SK-N-MC (cell line): Measurements from ENCODE around the gene WDR7.

ENCODE experiments used
- DNase-seq: peaks from one replicate; pipeline ENCODE4 v3.0.0-alpha.2; 2011; ENCODE audit warnings: low read depth, low spot score
- H3K27ac ChIP-seq: fragments of 200-600 bp; sonication (generic); 2 replicates; pipeline ENCODE4 v1.5.1; 2016; ENCODE audit warnings: mixed run types
- H3K36me3 ChIP-seq: fragments of 200-600 bp; sonication (generic); 2 replicates; pipeline ENCODE4 v1.6.1; 2017; ENCODE audit warnings: antibody characterized with exemption, low read length, mixed read lengths; ENCODE audit not compliant: insufficient read depth
- H3K4me3 ChIP-seq: fragments of 200-600 bp; sonication (generic); 2 replicates; pipeline ENCODE4 v1.5.1; 2016
- H3K9ac ChIP-seq: fragments of 200-600 bp; sonication (generic); 2 replicates; pipeline ENCODE4 v1.8.0; 2017; ENCODE audit warnings: mixed run types, mixed read lengths; ENCODE audit not compliant: insufficient read length
- H3K9me3 ChIP-seq: fragments of 200-600 bp; sonication (generic); 2 replicates; pipeline ENCODE4 v1.6.1; 2017; ENCODE audit warnings: low read depth, mild to moderate bottlenecking, antibody characterized with exemption, low read length, moderate library complexity, mixed read lengths
- EZH2 ChIP-seq: fragments of 200-600 bp; sonication (generic); IDR thresholded peaks from one replicate; pipeline ENCODE4 v1.6.1; 2017; ENCODE audit warnings: antibody characterized with exemption
- FOXP2 ChIP-seq: optimal IDR thresholded peaks from 2 replicates; pipeline ENCODE3; 2011; ENCODE audit warnings: mild to moderate bottlenecking, moderate library complexity; ENCODE audit not compliant: insufficient read depth; ENCODE audit errors: extremely low read length, control extremely low read depth
- POLR2AphosphoS5 ChIP-seq: IDR thresholded peaks from 2 replicates; pipeline ENCODE4 v1.6.1; 2012; ENCODE audit warnings: mild to moderate bottlenecking, low read depth, low read length, borderline replicate concordance

The WDR7 gene

DNA sequence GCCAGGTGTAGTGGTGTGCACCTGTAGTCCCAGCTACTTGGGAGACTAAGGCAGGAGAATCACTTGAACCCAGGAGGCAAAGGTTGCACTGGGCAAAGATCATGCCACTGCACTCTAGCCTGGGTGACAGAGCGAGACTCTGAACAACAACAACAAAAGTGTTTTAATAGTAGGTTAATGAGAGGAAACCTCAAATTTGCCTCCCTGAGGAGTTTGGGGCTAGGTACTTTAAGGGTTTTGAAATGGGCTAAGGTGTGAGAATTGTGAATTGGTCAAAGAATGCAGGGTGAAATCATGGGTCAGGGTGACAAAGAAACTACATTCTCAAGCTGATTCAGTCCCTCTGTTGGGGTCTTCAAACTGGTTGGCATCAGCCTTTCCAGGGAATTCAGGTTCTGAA lies 435.0 kb downstream of the WDR7 start:
- Histone ChIP-seq H3K9ac (no peak overlapping the region), H3K9me3 (no peaks in the 10 kb centered on the region), H3K27ac (no peak overlapping the region), H3K36me3 (no peaks in the 10 kb centered on the region), H3K4me3 (no peak overlapping the region)
- no peak for TF ChIP-seq FOXP2
- TF ChIP-seq POLR2AphosphoS5, result no peak
- TF ChIP-seq EZH2, result no peak
- no peak for DNase-seq
